GM18870 (cell line): ENCODE measurements around the gene HOXA1.

Experiments used
- ATAC-seq: cut with Tn5 transposase; IDR thresholded peaks from one replicate; pipeline ENCODE4 v1.9.1; 2021; ENCODE audit warnings: moderate library complexity; ENCODE audit not compliant: unreplicated experiment

The HOXA1 gene

DNA sequence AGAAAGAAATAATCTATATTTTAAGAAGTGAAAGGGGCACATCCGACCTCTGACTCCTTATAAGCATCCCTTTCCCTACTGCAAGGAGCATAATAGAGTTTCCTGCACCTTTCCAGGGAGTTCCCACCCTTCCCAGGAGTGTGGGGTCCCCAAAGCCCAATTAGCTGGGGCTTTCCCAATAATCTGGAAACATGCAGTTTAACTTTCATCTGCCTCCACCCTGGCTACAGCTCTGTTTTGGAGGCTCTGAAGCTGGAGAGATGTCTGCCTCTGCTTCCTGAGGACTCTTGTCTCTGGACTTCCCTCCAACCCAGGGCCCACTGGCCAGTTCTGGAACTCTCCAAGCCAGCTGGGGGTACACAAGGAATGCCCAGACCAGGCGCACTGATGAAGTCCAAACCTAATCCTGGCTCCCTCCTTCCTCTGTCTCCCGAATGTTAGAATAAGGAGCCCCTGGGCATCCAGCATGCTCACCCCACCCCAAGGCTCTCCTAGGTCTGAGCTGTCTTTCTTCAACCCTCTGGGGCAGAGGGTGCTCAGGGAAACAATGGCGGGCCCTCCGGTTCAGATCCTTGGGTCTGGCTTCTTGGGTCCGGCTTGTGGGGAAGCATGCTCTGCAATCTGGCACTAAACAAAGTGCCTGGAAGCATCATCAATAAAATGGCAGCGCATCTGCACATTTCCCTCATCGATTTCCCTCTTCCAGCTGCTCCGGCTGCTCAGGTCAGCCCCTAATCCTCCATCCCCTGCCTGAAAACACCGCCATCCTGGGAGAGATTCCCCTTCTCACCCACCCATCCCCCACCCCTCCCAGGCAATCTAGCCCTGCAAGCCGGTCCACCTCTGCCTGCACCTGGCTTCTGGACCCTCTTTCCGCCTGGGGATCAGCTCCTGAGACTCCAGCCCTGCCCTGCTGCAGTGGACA is 21.4 kb upstream of the HOXA1 start:
- ATAC-seq: no peak

DNA sequence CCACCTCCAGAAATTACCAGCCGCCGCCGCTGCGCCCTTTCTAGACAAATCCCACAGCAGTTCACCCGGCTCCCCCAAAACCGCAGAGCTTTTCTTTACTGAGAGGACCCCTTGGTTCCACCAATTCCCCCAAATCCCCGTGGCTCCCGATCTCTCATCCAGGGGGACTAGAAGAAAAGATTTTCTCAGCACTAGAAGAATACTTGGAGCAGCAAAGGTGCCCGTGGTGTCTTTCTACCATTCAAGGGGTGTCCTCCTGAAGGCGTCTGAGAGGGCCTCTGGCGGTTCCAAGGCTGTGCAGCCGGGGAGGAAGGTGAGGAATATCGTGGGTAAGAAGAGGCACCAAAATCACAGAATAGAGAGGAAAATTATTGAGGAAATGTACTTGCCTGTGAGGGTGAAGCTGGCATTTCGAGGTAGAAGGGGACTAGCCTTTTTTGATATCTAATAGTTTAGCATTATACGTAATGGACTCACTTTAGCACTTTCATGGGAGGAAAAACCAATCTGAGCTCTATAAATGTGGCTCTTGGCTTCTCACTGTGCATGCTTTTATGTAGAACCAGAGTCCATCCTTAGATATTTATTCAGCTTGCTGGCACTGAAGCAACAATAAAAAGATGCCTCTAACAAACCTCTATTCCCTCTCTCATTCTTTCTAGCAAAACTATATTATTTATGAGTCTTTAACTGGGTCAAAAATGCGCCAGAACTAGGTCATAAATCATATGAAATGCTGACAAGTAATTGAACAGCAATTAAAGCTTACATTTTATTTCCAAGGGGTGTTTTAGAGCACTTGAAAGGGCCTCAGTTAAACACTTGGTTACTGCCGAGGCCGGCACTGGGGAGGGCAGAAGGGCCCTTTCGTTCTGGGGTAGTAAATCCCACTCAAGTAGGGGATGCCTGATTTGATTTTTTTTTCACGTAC is 20.5 kb upstream of the HOXA1 start:
- no peak for ATAC-seq

DNA sequence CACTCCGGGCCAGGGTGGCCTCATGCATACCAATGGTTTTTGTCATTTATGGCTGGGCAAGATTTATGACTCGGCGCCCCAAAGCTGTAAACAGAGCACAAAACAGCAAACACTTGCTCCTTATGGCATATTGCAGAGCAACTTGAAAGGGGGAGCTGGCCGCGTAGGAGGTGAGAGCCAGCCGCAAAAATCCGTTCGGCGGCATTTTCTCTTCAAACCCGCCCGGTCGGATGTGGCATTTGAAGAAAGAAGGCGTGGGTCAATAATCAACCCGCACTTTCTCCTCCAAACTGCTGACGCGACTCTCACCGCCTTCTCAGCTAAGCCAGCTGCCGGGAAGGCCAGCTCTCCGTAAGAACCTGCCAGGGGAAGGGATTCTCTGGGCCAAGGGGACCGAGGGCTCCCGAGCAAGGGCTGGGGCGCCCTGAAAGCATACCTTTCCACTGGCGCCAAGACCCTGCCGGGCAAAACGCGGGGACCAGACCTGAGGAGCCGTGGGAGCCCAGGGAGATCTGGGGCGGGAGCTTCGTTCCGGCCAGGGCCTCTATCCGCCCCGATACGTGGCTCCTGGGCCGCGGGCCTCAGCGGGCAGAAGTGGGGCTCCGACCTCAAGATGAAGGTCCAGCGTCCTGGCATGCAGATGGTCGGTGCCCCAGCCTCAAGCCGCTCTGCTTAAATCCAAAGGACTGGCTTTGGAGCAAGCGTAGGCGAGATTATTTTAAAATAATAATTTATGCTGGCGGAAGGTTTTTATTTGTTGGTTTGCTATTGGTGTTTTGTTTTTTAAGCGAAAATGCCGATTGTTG is 19.6 kb upstream of the HOXA1 start:
- ATAC-seq: no peak

DNA sequence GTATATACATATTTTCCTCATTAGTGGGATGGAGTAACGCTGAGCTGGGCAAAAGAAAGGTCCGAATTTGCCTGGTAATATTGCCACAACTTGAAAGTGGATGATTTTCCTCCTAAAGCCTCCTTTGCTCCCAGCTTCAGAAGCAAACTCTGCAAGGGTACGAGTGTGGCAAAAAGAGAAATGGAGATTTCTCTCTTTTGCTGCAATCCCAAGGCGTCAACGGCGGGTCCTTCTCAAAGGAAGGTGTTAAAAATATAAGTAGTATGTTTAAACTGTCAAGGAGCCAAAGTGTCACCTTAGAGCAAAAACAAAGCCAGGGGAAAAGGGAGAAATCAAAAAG is 19.1 kb upstream of the HOXA1 start:
- no peak for ATAC-seq

GRCh38 chr7:27113991-27114769 is 18.4 kb upstream of the HOXA1 start:
- no peak for ATAC-seq

GRCh38 chr7:27112955-27113949 is 17.5 kb upstream of the HOXA1 start:
- no peak for ATAC-seq

- no peak for ATAC-seq
Measured at GRCh38 chr7:27112361-27112760, 16.6 kb upstream of the HOXA1 start.

GRCh38 chr7:27111751-27112277 is 16.0 kb upstream of the HOXA1 start:
- ATAC-seq: no peak

- ATAC-seq: no peak
Measured at GRCh38 chr7:27111042-27111750, 15.4 kb upstream of the HOXA1 start.

GRCh38 chr7:27110186-27111031 is 14.6 kb upstream of the HOXA1 start:
- no peak for ATAC-seq

DNA sequence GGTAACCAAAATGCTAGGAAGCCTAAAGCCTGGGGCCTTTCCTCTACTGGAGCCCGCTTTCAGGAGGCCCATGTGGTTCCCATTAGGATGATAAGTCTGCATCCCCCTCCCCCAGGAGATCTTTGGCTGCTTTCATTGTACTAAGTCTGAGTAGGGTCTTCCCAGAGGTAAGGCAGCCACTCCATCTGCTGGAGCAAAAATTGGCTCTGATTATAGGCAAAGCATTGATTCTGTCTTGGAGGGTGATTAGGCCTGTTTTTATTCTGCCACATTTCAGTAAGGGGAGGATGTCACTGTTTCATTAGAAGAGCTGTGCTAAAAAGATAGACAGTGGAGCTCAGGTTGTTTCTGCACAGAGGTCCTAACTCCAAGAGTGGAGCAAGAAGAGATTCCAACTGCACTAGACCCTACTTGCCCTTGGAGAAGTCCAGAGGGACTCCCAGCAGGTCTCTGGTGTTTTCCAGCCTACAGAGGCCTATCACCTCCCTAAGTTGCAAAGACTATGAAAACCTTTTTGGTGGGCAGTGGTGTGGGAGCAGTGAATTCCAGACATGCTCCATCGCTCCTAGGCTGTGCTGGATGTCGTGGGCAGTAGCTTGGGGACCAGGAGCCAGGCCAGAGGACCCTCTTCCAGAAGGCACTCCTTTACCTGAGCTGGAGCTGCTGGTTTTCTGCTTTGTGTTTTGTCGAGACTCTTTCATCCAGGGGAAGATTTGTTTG is 13.8 kb upstream of the HOXA1 start:
- ATAC-seq: no peak

DNA sequence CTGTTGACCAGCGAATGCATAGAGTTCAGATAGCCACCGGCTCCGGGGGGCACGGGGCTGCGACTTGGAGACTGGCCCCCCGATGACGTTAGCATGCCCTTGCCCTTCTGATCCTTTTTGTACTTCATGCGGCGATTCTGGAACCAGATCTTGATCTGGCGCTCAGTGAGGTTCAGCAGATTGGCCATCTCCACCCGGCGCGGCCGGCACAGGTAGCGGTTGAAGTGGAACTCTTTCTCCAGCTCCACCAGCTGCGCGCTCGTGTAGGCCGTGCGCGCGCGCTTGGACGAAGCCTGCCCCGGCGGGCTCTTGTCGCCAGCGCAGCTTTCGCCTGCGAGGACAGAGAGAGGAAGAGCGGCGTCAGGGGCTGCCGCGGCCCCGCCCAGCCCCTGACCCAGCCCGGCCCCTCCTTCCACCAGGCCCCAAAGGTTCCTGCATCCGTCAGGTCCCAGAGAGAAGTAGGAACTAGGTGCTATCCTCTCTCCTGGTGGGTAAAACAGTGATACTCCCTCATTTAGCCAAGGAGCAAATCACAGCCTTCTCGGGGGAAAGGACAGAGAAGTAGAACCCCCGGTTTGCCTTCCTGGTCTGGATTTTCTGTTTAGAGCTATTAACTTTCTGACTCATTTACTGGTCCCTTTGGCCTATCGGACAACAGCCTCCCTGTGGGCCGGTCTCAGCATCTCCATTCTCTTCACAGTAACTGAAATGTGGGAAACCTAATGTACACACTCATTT is 12.8 kb upstream of the HOXA1 start:
- no peak for ATAC-seq

- ATAC-seq: no peak
Measured at GRCh38 chr7:27107391-27108381, 11.9 kb upstream of the HOXA1 start.

DNA sequence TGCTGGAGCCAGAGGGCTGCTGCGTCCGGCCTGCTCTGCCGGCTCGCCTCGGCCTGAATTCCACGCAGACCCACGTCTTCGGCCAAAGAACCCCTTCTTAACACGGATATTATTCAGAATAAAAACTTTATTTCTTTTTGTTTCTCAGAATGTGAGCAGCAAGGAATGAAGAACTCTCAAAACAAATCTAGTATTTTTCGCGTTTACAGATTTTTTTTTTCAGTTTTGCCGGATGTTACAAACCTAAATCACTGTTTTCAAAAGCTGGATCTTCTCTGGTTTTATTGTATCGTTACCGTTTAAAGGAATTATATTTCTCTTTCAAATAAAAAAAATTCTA is 11.1 kb upstream of the HOXA1 start:
- ATAC-seq: no peak
